KMS-11 (cell line): ENCODE data around the gene FBLIM1.

Source experiments
- H2AFZ ChIP-seq: fragments of 200-600 bp; sonication (generic); 2 replicates; pipeline ENCODE4 v1.6.1; 2016; ENCODE audit warnings: antibody characterized with exemption, mixed run types, low read depth
- H3K27ac ChIP-seq: fragments of 200-600 bp; sonication (generic); 2 replicates; pipeline ENCODE4 v1.6.1; 2016; ENCODE audit warnings: mild to moderate bottlenecking, mixed run types
- H3K27me3 ChIP-seq: fragments of 200-600 bp; sonication (generic); 2 replicates; pipeline ENCODE4 v1.6.1; 2017; ENCODE audit warnings: mild to moderate bottlenecking, low read depth, mixed run types, moderate library complexity; ENCODE audit not compliant: insufficient read depth
- H3K36me3 ChIP-seq: fragments of 200-600 bp; sonication (generic); 2 replicates; pipeline ENCODE4 v1.6.1; 2017; ENCODE audit warnings: mild to moderate bottlenecking, mixed run types; ENCODE audit not compliant: insufficient read depth
- H3K4me1 ChIP-seq: fragments of 200-600 bp; sonication (generic); 2 replicates; pipeline ENCODE4 v1.6.1; 2016; ENCODE audit warnings: mild to moderate bottlenecking, low read depth, mixed run types; ENCODE audit not compliant: poor library complexity, severe bottlenecking
- H3K4me2 ChIP-seq: fragments of 200-600 bp; sonication (generic); 2 replicates; pipeline ENCODE4 v1.7.0; 2016; ENCODE audit warnings: mild to moderate bottlenecking, mixed run types
- H3K4me3 ChIP-seq: fragments of 200-600 bp; sonication (generic); IDR thresholded peaks from 2 replicates; pipeline ENCODE4 v1.6.1; 2017; ENCODE audit warnings: low read depth, low read length, mixed read lengths; ENCODE audit not compliant: insufficient read depth
- H3K79me2 ChIP-seq: fragments of 200-600 bp; sonication (generic); 2 replicates; pipeline ENCODE4 v1.6.1; 2016; ENCODE audit warnings: low read depth, mixed run types; ENCODE audit not compliant: insufficient read depth
- H3K9ac ChIP-seq: fragments of 200-600 bp; sonication (generic); 2 replicates; pipeline ENCODE4 v1.6.1; 2016; ENCODE audit warnings: mild to moderate bottlenecking, mixed run types
- H4K20me1 ChIP-seq: fragments of 200-600 bp; sonication (generic); 2 replicates; pipeline ENCODE4 v1.6.1; 2016; ENCODE audit warnings: mild to moderate bottlenecking, mixed run types; ENCODE audit not compliant: insufficient read depth
- CTCF ChIP-seq: fragments of 200-600 bp; sonication (generic); conservative IDR thresholded peaks from 2 replicates; pipeline ENCODE4 v1.6.1; 2017; ENCODE audit warnings: low read depth, mild to moderate bottlenecking, antibody characterized with exemption, low read length, moderate library complexity, mixed read lengths

Gene FBLIM1

GRCh38 chr1:15760520-15761211 lies 2.1 kb downstream of the FBLIM1 start:
- Histone ChIP-seq H3K4me1 (no peaks in the 10 kb centered on the region), H4K20me1 (no peaks in the 10 kb centered on the region), H3K4me3 (no peak overlapping the region), H3K9ac (no peak overlapping the region), H3K27ac (no peak overlapping the region), H3K36me3 (no peaks in the 10 kb centered on the region), H3K27me3 (peaks cover 33% of the 10 kb centered on the region), H2AFZ (no peak overlapping the region), H3K4me2 (no peak overlapping the region), H3K79me2 (no peaks in the 10 kb centered on the region)
- TF ChIP-seq CTCF, result no peak

- Histone ChIP-seq H3K4me1 (no peaks in the 10 kb centered on the region), H2AFZ (no peak overlapping the region), H3K27ac (no peak overlapping the region), H4K20me1 (no peaks in the 10 kb centered on the region), H3K36me3 (no peaks in the 10 kb centered on the region), H3K4me3 (no peak overlapping the region), H3K9ac (no peak overlapping the region), H3K4me2 (no peak overlapping the region), H3K79me2 (no peaks in the 10 kb centered on the region), H3K27me3 (peaks cover 33% of the 10 kb centered on the region)
- TF ChIP-seq CTCF, result no peak
Observed at GRCh38 chr1:15761366-15762128, 3.0 kb downstream of the FBLIM1 start.

GRCh38 chr1:15762546-15762945 lies 4.0 kb downstream of the FBLIM1 start:
- no peak overlapping the region for H3K4me2 ChIP-seq
- H2AFZ ChIP-seq, result no peak overlapping the region
- H3K27me3 ChIP-seq, result peaks cover 23% of the 10 kb centered on the region
- H3K36me3 ChIP-seq, result no peaks in the 10 kb centered on the region
- no peaks in the 10 kb centered on the region for H3K79me2 ChIP-seq
- H3K27ac ChIP-seq, result no peak overlapping the region
- no peaks in the 10 kb centered on the region for H3K4me1 ChIP-seq
- TF ChIP-seq CTCF, result no peak
- H3K4me3 ChIP-seq, result no peak overlapping the region
- H3K9ac ChIP-seq, result no peak overlapping the region
- H4K20me1 ChIP-seq, result no peaks in the 10 kb centered on the region

- no peak for TF ChIP-seq CTCF
- Histone ChIP-seq H4K20me1 (no peaks in the 10 kb centered on the region), H2AFZ (no peak overlapping the region), H3K79me2 (no peaks in the 10 kb centered on the region), H3K27ac (no peak overlapping the region), H3K27me3 (peaks cover 11% of the 10 kb centered on the region; the same call in 1 of the 2 replicates), H3K4me3 (no peak overlapping the region), H3K9ac (no peak overlapping the region), H3K4me2 (no peak overlapping the region), H3K36me3 (no peaks in the 10 kb centered on the region), H3K4me1 (no peaks in the 10 kb centered on the region)
Observed at GRCh38 chr1:15764269-15764764, 5.7 kb downstream of the FBLIM1 start.
